Amygdala (tissue), 56 donors: ENCODE results near the gene SYNE3.

Experiments used
- DNase-seq, 56 donors: peaks; one replicate each; lab custom pipeline; 2025; lab: John Stamatoyannopoulos, UW

Gene SYNE3

DNA sequence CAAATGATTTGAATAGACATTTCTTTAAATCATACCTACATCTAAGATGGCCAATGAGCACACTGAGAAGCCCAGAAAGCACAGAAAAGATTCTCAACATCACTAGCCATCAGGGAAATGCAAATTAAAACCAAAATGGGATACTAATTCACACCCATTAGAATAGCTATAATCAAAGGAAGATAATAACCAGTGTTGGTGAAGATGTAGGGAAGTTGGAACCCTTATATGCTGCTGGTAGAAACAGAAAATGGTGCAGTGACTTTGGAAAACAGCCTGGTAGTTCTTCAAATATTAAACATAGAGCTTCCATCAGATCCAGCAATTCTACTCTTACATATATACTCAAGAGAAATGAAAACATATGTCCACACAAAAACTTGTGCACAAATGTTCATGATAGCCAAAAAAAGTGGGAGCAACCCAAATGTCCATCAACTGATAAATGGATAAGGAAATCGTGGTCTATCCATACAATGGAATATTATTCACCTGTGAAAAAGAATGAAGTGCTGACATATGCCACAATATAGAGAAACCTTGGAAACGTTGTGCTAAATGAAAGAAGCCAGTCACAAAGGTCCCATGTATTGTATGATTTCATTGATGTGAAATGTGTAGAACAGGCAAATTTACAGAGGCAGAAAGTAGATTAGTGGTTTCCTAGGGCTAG lies 24.4 kb downstream of the SYNE3 start:
- no peak for DNase-seq

- peak in 2 of 56 donors; percentile 32 to 50 for DNase-seq
Observed at GRCh38 chr14:95490727-95491451, 25.6 kb downstream of the SYNE3 start.

DNA sequence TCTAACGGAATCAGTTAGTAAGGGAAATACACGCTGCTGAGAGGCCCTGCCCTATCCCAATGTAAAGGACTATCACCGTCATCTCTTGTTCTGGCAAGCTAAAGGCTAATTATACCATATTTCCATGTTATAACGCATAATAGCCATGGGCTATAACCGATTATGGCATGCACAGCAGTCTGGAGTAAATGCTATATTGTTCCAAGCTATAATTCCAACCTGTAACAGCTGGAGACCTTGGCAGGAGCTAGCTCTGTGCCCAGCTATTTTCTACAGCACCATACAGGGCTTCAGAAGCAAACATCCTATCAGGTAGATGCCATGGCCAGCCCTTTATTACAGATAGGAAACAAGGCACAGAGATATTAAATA lies 26.3 kb downstream of the SYNE3 start:
- no peak for DNase-seq

- DNase-seq, result peak in 3 of 56 donors; percentile 34 to 54 (median 44)
Observed at GRCh38 chr14:95489214-95490137, 27.0 kb downstream of the SYNE3 start.

DNA sequence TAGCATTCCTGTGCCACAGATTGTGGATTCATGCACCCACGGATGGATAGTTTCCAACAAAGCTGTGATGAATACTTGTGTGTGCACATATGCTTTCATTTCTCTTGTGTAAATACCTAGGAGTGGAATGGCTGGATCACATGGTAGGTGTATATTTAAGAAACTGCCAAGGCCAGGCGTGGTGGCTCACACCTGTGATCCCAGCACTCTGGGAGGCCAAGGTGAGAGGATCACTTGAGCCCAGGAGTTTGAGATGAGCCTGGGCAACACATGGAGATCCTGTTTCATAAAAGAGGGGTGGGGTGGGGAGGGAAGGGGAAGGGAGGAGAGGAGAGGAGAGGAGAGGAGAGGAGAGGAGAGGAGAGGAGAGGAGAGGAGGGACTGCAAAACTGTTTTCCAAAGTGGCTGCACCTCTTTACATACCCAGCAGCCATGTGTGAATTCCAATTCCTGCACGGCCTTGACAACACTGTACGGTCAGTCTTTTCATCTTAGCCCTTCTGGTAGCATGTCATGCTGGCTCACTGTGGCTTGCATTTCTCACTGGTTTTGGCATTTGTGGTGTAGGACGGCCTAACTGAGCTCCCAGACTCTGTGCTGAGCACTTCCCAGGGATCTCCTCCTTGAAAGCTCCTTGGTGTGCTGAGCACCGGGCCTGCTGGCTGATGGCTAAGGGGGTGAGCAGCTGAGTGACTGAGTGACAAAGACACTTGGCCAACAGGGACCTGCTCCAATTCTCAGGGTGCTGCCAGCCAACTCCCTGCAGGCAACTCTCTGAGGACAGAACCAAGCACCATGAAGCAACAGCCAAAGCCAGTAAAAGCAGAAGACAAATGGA lies 27.9 kb downstream of the SYNE3 start:
- DNase-seq, result peak in 31 of 56 donors; percentile 12 to 75 (median 39)

GRCh38 chr14:95487669-95488084 lies 28.8 kb downstream of the SYNE3 start:
- no peak for DNase-seq

- DNase-seq, result no peak
Observed at GRCh38 chr14:95486875-95487668, 29.4 kb downstream of the SYNE3 start.

- DNase-seq, result no peak
Observed at GRCh38 chr14:95485222-95485819, 31.1 kb downstream of the SYNE3 start.

DNA sequence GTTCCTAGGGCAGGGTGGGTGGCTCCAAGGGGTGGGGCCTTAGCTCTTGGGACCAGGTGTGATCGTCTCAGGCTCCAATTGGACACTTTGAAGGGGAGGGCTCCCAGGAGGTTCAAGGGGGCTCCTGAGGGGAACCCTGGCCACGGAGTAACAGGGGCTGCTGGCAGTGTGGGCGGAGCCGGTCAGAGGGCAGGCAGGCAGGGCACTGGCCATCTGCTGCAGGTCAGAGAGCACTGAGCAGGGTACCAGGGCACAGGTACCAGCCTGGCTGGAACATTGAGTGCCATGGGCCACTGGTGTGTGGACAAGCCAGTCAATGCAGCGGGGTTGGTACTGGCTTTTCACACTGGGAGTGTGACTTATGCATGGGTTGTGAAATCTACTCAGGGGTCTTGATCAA lies 32.2 kb downstream of the SYNE3 start:
- DNase-seq, result no peak

DNA sequence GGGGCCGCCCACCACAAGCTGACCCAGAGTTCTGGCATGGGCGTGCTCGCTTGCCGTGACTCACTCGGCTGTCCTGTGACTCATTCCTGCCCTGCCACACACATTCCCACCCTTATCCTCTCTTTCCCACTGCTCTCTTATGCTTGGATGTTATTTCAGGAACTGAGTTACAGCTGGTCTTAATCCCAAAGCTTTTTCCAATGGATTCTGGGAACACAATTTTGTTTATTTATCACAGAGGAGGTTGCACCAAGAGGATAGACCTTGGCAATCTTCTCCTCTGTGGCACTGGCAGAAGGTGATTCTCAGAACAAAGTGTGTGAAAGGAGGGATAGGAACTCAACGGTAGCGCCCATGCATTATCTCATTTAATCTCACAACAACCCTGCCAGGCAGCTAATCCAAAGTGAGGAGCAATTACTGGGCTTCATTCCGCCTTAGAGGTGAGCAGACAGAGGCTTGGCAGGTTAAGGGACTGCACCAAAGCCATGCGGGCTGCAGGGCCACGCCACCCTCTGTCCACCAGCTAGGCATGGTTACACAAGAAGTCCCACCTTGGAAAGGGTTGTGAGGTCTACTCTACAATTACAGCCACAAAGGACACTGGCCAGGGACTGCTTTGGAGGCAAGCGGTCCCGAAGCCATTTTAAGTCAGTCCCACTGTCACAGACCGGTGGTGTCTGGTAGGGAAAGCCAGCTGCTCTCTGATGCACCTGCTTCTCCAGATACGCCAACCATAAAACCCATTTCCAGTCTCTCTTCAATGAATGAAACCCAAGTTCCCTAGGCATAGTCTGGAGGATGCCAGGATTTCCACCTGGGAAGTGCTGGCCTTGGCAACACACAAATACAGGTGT lies 32.9 kb downstream of the SYNE3 start:
- peak in 4 of 56 donors; percentile 36 to 68 (median 51) for DNase-seq

- DNase-seq, result peak in 1 of 56 donors; percentile 40
Observed at GRCh38 chr14:95482627-95483308, 33.7 kb downstream of the SYNE3 start.

DNA sequence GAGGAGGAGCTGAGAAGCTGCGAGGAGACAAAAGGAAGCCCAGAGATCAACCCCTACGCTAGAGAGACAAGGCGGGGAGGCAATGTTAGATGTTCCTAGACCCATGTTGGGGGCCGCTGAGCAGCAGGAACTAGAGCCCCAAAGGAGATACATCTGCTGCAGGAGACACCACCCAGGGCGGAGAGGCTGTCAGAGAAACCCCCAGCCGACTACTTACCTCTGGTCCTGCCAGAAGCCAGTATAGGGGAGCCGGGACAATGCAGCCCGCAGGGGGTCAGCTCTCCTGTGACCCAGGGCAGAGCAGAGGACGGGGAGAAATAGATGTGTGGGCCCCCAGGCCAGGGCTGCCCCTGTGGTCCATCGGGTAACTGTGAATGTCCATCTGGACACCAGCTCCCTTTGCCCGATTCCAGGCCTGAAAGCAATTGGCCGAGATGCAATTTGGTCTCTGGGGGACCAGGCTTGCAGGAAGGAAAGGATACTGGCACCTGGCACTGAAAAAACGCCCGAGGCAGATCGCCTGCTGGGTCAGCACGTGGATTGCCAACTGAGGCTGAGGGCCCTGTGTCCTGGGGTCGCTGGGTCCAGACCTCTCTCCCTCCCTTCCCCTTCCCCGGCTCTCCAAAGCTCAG lies 34.9 kb downstream of the SYNE3 start:
- DNase-seq, result no peak

- no peak for DNase-seq
Observed at GRCh38 chr14:95480887-95481226, 35.6 kb downstream of the SYNE3 start.

GRCh38 chr14:95480109-95480886 lies 36.2 kb downstream of the SYNE3 start:
- no peak for DNase-seq

DNA sequence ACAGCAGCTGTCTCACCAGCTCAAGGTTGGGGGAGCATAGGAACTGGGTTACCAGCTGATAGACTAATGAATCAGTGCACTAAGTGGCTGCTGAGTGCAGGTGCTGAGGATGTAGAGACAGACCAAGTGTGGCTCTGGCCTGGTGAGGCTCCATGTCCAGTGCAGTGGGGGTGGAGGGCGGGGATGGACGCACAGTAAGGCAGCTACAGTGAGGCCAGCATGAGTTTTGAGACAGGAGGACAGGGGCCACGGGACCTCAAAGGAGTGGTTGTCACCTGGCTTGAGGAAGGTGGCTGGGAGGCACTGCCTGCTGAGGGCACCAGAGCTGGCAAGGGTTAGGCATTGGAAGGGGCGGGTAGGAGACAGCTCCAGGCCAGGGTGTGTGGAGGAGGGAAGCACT lies 37.0 kb downstream of the SYNE3 start:
- no peak for DNase-seq

- DNase-seq, result no peak
Observed at GRCh38 chr14:95478818-95479217, 37.6 kb downstream of the SYNE3 start.
